Prostate gland (tissue), 2 donors: ENCODE measurements around the gene OLA1. TPM values are rescaled to one million over a fixed set of nuclear protein-coding genes. Genes with fewer than 3 reads are reported as not detected.
A peak's percentile ranks its signal among the peaks of the same experiment; 100 is the strongest.

Experiments used
- DNase-seq: peaks from one replicate; pipeline ENCODE4 v3.0.0-alpha.2; 2019; ENCODE audit warnings: low spot score
- H3K27ac ChIP-seq, 2 donors: fragments of 200-600 bp; sonication (generic); 2 replicates each; pipeline ENCODE4 v1.5.1; 2017 to 2019
- H3K27me3 ChIP-seq: fragments of 200-600 bp; sonication (generic); replicated peaks from 2 replicates; pipeline ENCODE4 v1.5.1; 2019; ENCODE audit not compliant: insufficient read depth
- H3K36me3 ChIP-seq, 2 donors: fragments of 200-600 bp; sonication (generic); 1 replicate in 1 of 2; 2 replicates in 1 of 2; pipeline versions ENCODE4 v1.5.1 to v1.8.1; 2017 to 2019
- H3K4me1 ChIP-seq: fragments of 200-600 bp; sonication (generic); replicated peaks from 2 replicates; pipeline ENCODE4 v1.5.1; 2019
- H3K4me3 ChIP-seq, 2 donors: fragments of 200-600 bp; sonication (generic); 2 replicates each; pipeline ENCODE4 v1.5.1; 2017 to 2019
- H3K9me3 ChIP-seq: fragments of 200-600 bp; sonication (generic); 2 replicates; pipeline ENCODE4 v1.5.1; 2017
- CTCF ChIP-seq, 4 experiments: fragments of 200-600 bp in 2 of 4; fragments of 450-650 bp in 2 of 4; sonication (generic) in 2 of 4; IDR thresholded peaks; 1 replicate in 3 of 4; 2 replicates in 1 of 4; pipeline ENCODE4 v1.5.1; 2016 to 2019; ENCODE audit warnings: antibody characterized with exemption in 4 of 4, mild to moderate bottlenecking in 2 of 4, moderate library complexity in 2 of 4
- POLR2A ChIP-seq: fragments of 450-650 bp; IDR thresholded peaks from one replicate; pipeline ENCODE4 v1.6.1; 2016; ENCODE audit warnings: antibody characterized with exemption, mild to moderate bottlenecking
- POLR2AphosphoS5 ChIP-seq: sonication (generic); formaldehyde crosslinking; IDR thresholded peaks from one replicate; pipeline ENCODE4 v1.6.1; 2017; ENCODE audit warnings: antibody characterized with exemption
- WGBS: methylation state at CpG from one replicate; pipeline ENCODE4 v1.1.5; 2018; 5-methylcytosine and 5-hydroxymethylcytosine counted together
- intact Hi-C: fragments of 100-400 bp; cut with DNase I; formaldehyde crosslinking; loops from one replicate; pipeline ENCODE4 v1.14.2; 2022
- small RNA-seq, 2 donors: library from RNA; depleted of rRNA; stranded (forward); fragments of <200 nt; gene quantifications; one replicate each; pipeline ENCODE3, GENCODE V24; 2016
- total RNA-seq, 2 donors: library from RNA; depleted of rRNA; stranded (reverse); fragments of >200 nt; gene quantifications; one replicate each; pipeline ENCODE4 v1.1.0, GENCODE V29; 2016

OLA1 gene
- total RNA-seq, 2 donors from 2014 or later, result 40.9 to 43.9 TPM

GRCh38 chr2:174025271-174026121, 222.8 kb downstream of the OLA1 start:
- DNase-seq, result peak; percentile 32
- WGBS, result 82% methylated on average over 47 of the region's 47 CpGs
- Histone ChIP-seq H3K27me3 (no peaks in the 10 kb centered on the region), H3K4me3 (no peak overlapping the region), H3K9me3 (no peaks in the 10 kb centered on the region), H3K4me1 (no peaks in the 10 kb centered on the region), H3K36me3 (no peaks in the 10 kb centered on the region), H3K27ac (peak overlapping the region; percentile 63 to 70)
- TF ChIP-seq CTCF (IDR thresholded peaks at IDR 0.05), result no peak
- intact Hi-C loops, result no loop called here

- intact Hi-C loops, result loop anchor here (5.0 kb wide), 1 partner anchor 37 kb away; no protein-coding TSS in a partner anchor
- Histone ChIP-seq H3K4me1 (no peaks in the 10 kb centered on the region), H3K4me3 (no peak overlapping the region), H3K27me3 (no peaks in the 10 kb centered on the region), H3K27ac (peak overlapping the region; percentile 63 to 70), H3K9me3 (no peaks in the 10 kb centered on the region), H3K36me3 (no peaks in the 10 kb centered on the region)
- TF ChIP-seq CTCF (IDR thresholded peaks at IDR 0.05), result no peak
- TF ChIP-seq POLR2A, result no peak
- TF ChIP-seq POLR2AphosphoS5, result no peak
- DNase-seq, result peak; percentile 73
- WGBS, result 28% methylated on average over 14 of the region's 14 CpGs
Observed at GRCh38 chr2:174024524-174025270, 223.6 kb downstream of the OLA1 start.

GRCh38 chr2:174023591-174024523, 224.5 kb downstream of the OLA1 start:
- intact Hi-C loops, result loop anchor here (5.0 kb wide), 1 partner anchor 37 kb away; no protein-coding TSS in a partner anchor

More at GRCh38 chr2:174023591-174024523, 224.5 kb downstream of the OLA1 start:
- Histone ChIP-seq H3K27me3 (no peaks in the 10 kb centered on the region), H3K27ac (peak overlapping the region; percentile 63 to 70), H3K9me3 (no peaks in the 10 kb centered on the region), H3K36me3 (no peaks in the 10 kb centered on the region), H3K4me3 (no peak overlapping the region), H3K4me1 (no peaks in the 10 kb centered on the region)
- DNase-seq, result peak; percentile 33
- 33% methylated on average over 18 of the region's 18 CpGs for WGBS
- TF ChIP-seq POLR2AphosphoS5 (peak; percentile 17), POLR2A (peak; percentile 34), CTCF (IDR thresholded peaks at IDR 0.05) (peak in 1 of 4 experiments; percentile 15)

Small RNA genes lying within 50 kb of the gene (small RNA-seq; reads per million reads assigned to genes)
- gene RF00019, result 0 reads per million in 2 donors

Other genes starting within 250 kb of the OLA1 start
- under 1 TPM in 1 of 2 donors, not detected in 1; 0.40 TPM for gene SP9, start 86.4 kb upstream of the OLA1 start, total RNA-seq
- gene SCRN3, start 147.2 kb upstream of the OLA1 start, total RNA-seq, result 10 to 100 TPM; 22.4 to 39.8 TPM
- gene GPR155, start 238.5 kb upstream of the OLA1 start, total RNA-seq, result 1 to 10 TPM; 3.7 to 4.5 TPM